ENCODE measurements around the gene FAM171A1.
A peak's percentile ranks its signal among the peaks of the same experiment; 100 is the strongest.

Gene FAM171A1

GRCh38 chr10:15267496-15267895 is 103.6 kb downstream of the FAM171A1 start:
- no peak for DNase-seq (ENCODE audit: low read depth in 1 of 2, low spot score in 1 of 2)
- TF ChIP-seq JUND (IDR thresholded peaks at IDR 0.05; ENCODE audit: low read depth) = no peak
- in situ Hi-C loops (cut with HindIII; ENCODE audit: low pct_unique_long_range_greater_than_20kb, low sequenced_read_pairs) = no loop called here

- TF ChIP-seq JUND (IDR thresholded peaks at IDR 0.05; ENCODE audit: low read depth) = no peak
- in situ Hi-C loops (cut with HindIII; ENCODE audit: low pct_unique_long_range_greater_than_20kb, low sequenced_read_pairs) = no loop called here
- no peak for DNase-seq (ENCODE audit: low read depth in 1 of 2, low spot score in 1 of 2)
These were observed 105.0 kb downstream of the FAM171A1 start for GRCh38 chr10:15266117-15266516.

GRCh38 chr10:15265558-15265957 is 105.5 kb downstream of the FAM171A1 start:
- TF ChIP-seq JUND (IDR thresholded peaks at IDR 0.05; ENCODE audit: low read depth) = no peak
- in situ Hi-C loops (cut with HindIII; ENCODE audit: low pct_unique_long_range_greater_than_20kb, low sequenced_read_pairs) = no loop called here
- no peak for DNase-seq (ENCODE audit: low read depth in 1 of 2, low spot score in 1 of 2)

GRCh38 chr10:15265056-15265455 is 106.0 kb downstream of the FAM171A1 start:
- no peak for DNase-seq (ENCODE audit: low read depth in 1 of 2, low spot score in 1 of 2)
- TF ChIP-seq JUND (IDR thresholded peaks at IDR 0.05; ENCODE audit: low read depth) = no peak
- in situ Hi-C loops (cut with HindIII; ENCODE audit: low pct_unique_long_range_greater_than_20kb, low sequenced_read_pairs) = no loop called here

- no peak for DNase-seq (ENCODE audit: low read depth in 1 of 2, low spot score in 1 of 2)
- TF ChIP-seq JUND (IDR thresholded peaks at IDR 0.05; ENCODE audit: low read depth) = no peak
- in situ Hi-C loops (cut with HindIII; ENCODE audit: low pct_unique_long_range_greater_than_20kb, low sequenced_read_pairs) = no loop called here
These were observed 107.3 kb downstream of the FAM171A1 start for GRCh38 chr10:15263657-15264323.

- in situ Hi-C loops (cut with HindIII; ENCODE audit: low pct_unique_long_range_greater_than_20kb, low sequenced_read_pairs) = no loop called here
- peak; percentile 56 to 63 for DNase-seq (ENCODE audit: low read depth in 1 of 2, low spot score in 1 of 2)
- TF ChIP-seq JUND (IDR thresholded peaks at IDR 0.05; ENCODE audit: low read depth) = no peak
These were observed 108.9 kb downstream of the FAM171A1 start for GRCh38 chr10:15262036-15262713.

- DNase-seq (ENCODE audit: low read depth in 1 of 2, low spot score in 1 of 2) = no peak
- in situ Hi-C loops (cut with HindIII; ENCODE audit: low pct_unique_long_range_greater_than_20kb, low sequenced_read_pairs) = no loop called here
- no peak for TF ChIP-seq JUND (IDR thresholded peaks at IDR 0.05; ENCODE audit: low read depth)
These were observed 112.0 kb downstream of the FAM171A1 start for GRCh38 chr10:15259136-15259535.

GRCh38 chr10:15258255-15258654 is 112.8 kb downstream of the FAM171A1 start:
- in situ Hi-C loops (cut with HindIII; ENCODE audit: low pct_unique_long_range_greater_than_20kb, low sequenced_read_pairs) = no loop called here
- no peak for TF ChIP-seq JUND (IDR thresholded peaks at IDR 0.05; ENCODE audit: low read depth)
- no peak for DNase-seq (ENCODE audit: low read depth in 1 of 2, low spot score in 1 of 2)

GRCh38 chr10:15255961-15256360 is 115.1 kb downstream of the FAM171A1 start:
- no peak for DNase-seq (ENCODE audit: low read depth in 1 of 2, low spot score in 1 of 2)
- TF ChIP-seq JUND (IDR thresholded peaks at IDR 0.05; ENCODE audit: low read depth) = no peak
- in situ Hi-C loops (cut with HindIII; ENCODE audit: low pct_unique_long_range_greater_than_20kb, low sequenced_read_pairs) = no loop called here

- DNase-seq (ENCODE audit: low read depth in 1 of 2, low spot score in 1 of 2) = no peak
- in situ Hi-C loops (cut with HindIII; ENCODE audit: low pct_unique_long_range_greater_than_20kb, low sequenced_read_pairs) = no loop called here
- TF ChIP-seq JUND (IDR thresholded peaks at IDR 0.05; ENCODE audit: low read depth) = no peak
These were observed 116.1 kb downstream of the FAM171A1 start for GRCh38 chr10:15254808-15255648.

- TF ChIP-seq JUND (IDR thresholded peaks at IDR 0.05; ENCODE audit: low read depth) = no peak
- DNase-seq (ENCODE audit: low read depth in 1 of 2, low spot score in 1 of 2) = no peak
- in situ Hi-C loops (cut with HindIII; ENCODE audit: low pct_unique_long_range_greater_than_20kb, low sequenced_read_pairs) = no loop called here
These were observed 116.9 kb downstream of the FAM171A1 start for GRCh38 chr10:15253951-15254807.

- DNase-seq (ENCODE audit: low read depth in 1 of 2, low spot score in 1 of 2) = no peak
- in situ Hi-C loops (cut with HindIII; ENCODE audit: low pct_unique_long_range_greater_than_20kb, low sequenced_read_pairs) = no loop called here
- TF ChIP-seq JUND (IDR thresholded peaks at IDR 0.05; ENCODE audit: low read depth) = no peak
These were observed 118.7 kb downstream of the FAM171A1 start for GRCh38 chr10:15252396-15252795.

Data from T47D (cell line).